K562 (cell line): ENCODE measurements around the gene ZNF691. TPM values are rescaled to one million over a fixed set of nuclear protein-coding genes. Genes with fewer than 3 reads are reported as not detected.

Experiments
- BCOR ChIP-seq: fragments of 450-650 bp; IDR thresholded peaks from 2 replicates; pipeline ENCODE4 v1.6.1; 2016
- CBX5 ChIP-seq: IDR thresholded peaks from 2 replicates; pipeline ENCODE4 v1.6.1; 2014; ENCODE audit warnings: low read depth, borderline replicate concordance
- CCNT2 ChIP-seq: IDR thresholded peaks from 2 replicates; pipeline ENCODE4 v1.6.1; 2011; ENCODE audit warnings: borderline replicate concordance, low read depth, mild to moderate bottlenecking, moderate library complexity, mixed read lengths, low read length; ENCODE audit not compliant: insufficient read length; ENCODE audit errors: extremely low read depth
- DNMT1 ChIP-seq: fragments of 450-650 bp; IDR thresholded peaks from 2 replicates; pipeline ENCODE4 v1.6.1; 2016; ENCODE audit warnings: antibody characterized with exemption, mild to moderate bottlenecking
- ESRRB ChIP-seq: fragments of 250-450 bp; sonication (Bioruptor Pico); IDR thresholded peaks from 2 replicates; pipeline ENCODE4 v1.5.0; 2020; ENCODE audit warnings: mild to moderate bottlenecking, moderate library complexity, borderline replicate concordance
- HDAC1 ChIP-seq, 2 experiments: fragments of 450-650 bp; IDR thresholded peaks; 2 replicates each; pipeline ENCODE4 v1.6.1; 2016 to 2017; ENCODE audit warnings: inconsistent platforms in 1 of 2, mild to moderate bottlenecking in 1 of 2, moderate library complexity in 1 of 2
- IRF2 ChIP-seq: sonication (generic); formaldehyde crosslinking; IDR thresholded peaks from 2 replicates; pipeline ENCODE4 v1.8.1; 2022; ENCODE audit warnings: mild to moderate bottlenecking, missing genetic modification reagents
- JUN ChIP-seq, 2 experiments: sonication (generic) in 1 of 2; formaldehyde crosslinking in 1 of 2; IDR thresholded peaks; 2 replicates each; pipeline versions ENCODE4 v1.6.1 to v1.8.0; 2012 to 2022; ENCODE audit warnings: borderline replicate concordance in 2 of 2, mild to moderate bottlenecking in 2 of 2, improper control_type of control experiment in 1 of 2, low read depth in 1 of 2, low read length in 1 of 2, missing genetic modification reagents in 1 of 2
- MAFG ChIP-seq: fragments of 450-650 bp; conservative IDR thresholded peaks from 2 replicates; pipeline ENCODE4 v1.6.1; 2016; ENCODE audit warnings: missing genetic modification characterization, missing compliant biosample characterization
- MCM3 ChIP-seq: fragments of 450-650 bp; IDR thresholded peaks from 2 replicates; pipeline ENCODE4 v1.6.1; 2016
- MCM5 ChIP-seq: fragments of 450-650 bp; IDR thresholded peaks from 2 replicates; pipeline ENCODE4 v1.6.1; 2016; ENCODE audit warnings: low read depth
- NBN ChIP-seq: fragments of 450-650 bp; IDR thresholded peaks from 2 replicates; pipeline ENCODE4 v1.6.1; 2016; ENCODE audit warnings: low read depth, mild to moderate bottlenecking
- PHTF2 ChIP-seq: fragments of 250-450 bp; sonication (Bioruptor Pico); IDR thresholded peaks from 2 replicates; pipeline ENCODE4 v1.5.0; 2021; ENCODE audit warnings: mild to moderate bottlenecking
- ZC3H8 ChIP-seq: fragments of 450-650 bp; IDR thresholded peaks from 2 replicates; pipeline ENCODE4 v1.6.1; 2017
- ZNF311 ChIP-seq: fragments of 250-450 bp; sonication (Bioruptor Pico); IDR thresholded peaks from 2 replicates; pipeline ENCODE4 v1.4.0; 2020; ENCODE audit warnings: mild to moderate bottlenecking, moderate library complexity
- ZNF347 ChIP-seq: fragments of 450-650 bp; formaldehyde crosslinking; IDR thresholded peaks from 2 replicates; pipeline ENCODE4 v1.4.0; 2020; ENCODE audit warnings: low read depth, mild to moderate bottlenecking, moderate library complexity
- polyA plus RNA-seq, 8 experiments: library from polyadenylated mRNA; depleted of rRNA in 4 of 8; stranded (reverse) in 5 of 8; unstranded in 3 of 8; fragments of >200 nt; fragmentation: Nextera tagmentation in 2 of 8; fragmentation: Illumina TruSeq in 1 of 8; extraction: Ambion mirVana in 2 of 8; extraction: Trizol in 1 of 8; gene quantifications; 2 replicates each; pipeline versions ENCODE4 v1.2.1 to v1.2.3, GENCODE V29; 2011 to 2014; ENCODE audit warnings: inconsistent platforms in 1 of 8, missing spikeins in 1 of 8
- total RNA-seq, 7 experiments: library from RNA; depleted of rRNA in 6 of 7; stranded (reverse); fragments of >200 nt in 6 of 7; fragmentation: Illumina TruSeq in 2 of 7; extraction: Trizol in 2 of 7; gene quantifications; 2 replicates each; pipeline versions ENCODE4 v1.2.1 to v1.2.3, GENCODE V29; 2011 to 2021; ENCODE audit warnings: low replicate concordance in 1 of 7
- TF ChIP-seq, protein P1 (sequence below): fragments of 250-450 bp; sonication (Bioruptor Pico); IDR thresholded peaks from 2 replicates; pipeline ENCODE4 v1.5.0; 2021
- TF ChIP-seq, protein P2 (sequence below), 2 experiments: fragments of 450-650 bp; IDR thresholded peaks; 2 replicates each; pipeline ENCODE4 v1.6.1; 2016; ENCODE audit warnings: mild to moderate bottlenecking in 2 of 2, borderline replicate concordance in 1 of 2, low read depth in 1 of 2, moderate library complexity in 1 of 2
- TF ChIP-seq, protein P3 (sequence below): fragments of 450-650 bp; IDR thresholded peaks from 2 replicates; pipeline ENCODE4 v1.6.1; 2016; ENCODE audit warnings: antibody characterized with exemption

Gene ZNF691
- total and polyA plus RNA-seq, 9 of the 15 experiments (the other 6 are each of a cell fraction or from before 2014, with no cell fraction given), result 10.7 to 30.4 (median 14.8) TPM

DNA sequence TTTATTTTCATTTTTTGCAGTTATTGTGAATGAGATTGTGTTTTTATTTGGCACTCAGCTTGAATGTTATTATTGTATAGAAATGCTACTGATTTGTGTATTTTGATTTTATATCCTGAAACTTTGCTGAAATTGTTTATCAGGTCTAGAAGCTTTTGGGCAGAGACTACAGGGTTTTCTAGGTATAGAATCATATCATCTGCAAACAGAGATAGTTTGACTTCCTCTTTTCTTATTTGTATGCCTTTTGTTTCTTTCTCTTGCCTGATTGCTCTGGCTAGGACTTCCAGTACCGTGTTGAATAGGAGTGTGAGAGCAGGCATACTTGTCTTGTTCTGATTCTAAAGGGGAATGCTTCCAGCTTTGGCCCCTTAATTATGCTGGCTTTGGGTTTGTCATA, 27.3 kb downstream of the ZNF691 start (continued):
- no peak for TF ChIP-seq PHTF2 (CRISPR knock-in tag)
- no peak for TF ChIP-seq ESRRB (CRISPR knock-in tag)
- no peak; the same call in 1 of the 2 replicates for TF ChIP-seq NBN
- no peak for TF ChIP-seq ZNF347 (CRISPR knock-in tag)
- peak in 1 of 2 experiments; percentile 70; a peak in 2 of 4 replicates for TF ChIP-seq HDAC1 (IDR thresholded peaks at IDR 0.05)
- TF ChIP-seq MCM3, result no peak
- no peak for TF ChIP-seq ZNF311 (CRISPR knock-in tag)
- TF ChIP-seq IRF2, result no peak
- TF ChIP-seq, protein P1, sequence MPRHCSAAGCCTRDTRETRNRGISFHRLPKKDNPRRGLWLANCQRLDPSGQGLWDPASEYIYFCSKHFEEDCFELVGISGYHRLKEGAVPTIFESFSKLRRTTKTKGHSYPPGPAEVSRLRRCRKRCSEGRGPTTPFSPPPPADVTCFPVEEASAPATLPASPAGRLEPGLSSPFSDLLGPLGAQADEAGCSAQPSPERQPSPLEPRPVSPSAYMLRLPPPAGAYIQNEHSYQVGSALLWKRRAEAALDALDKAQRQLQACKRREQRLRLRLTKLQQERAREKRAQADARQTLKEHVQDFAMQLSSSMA, result no peak
- TF ChIP-seq ZC3H8, result no peak
- TF ChIP-seq, protein P2, sequence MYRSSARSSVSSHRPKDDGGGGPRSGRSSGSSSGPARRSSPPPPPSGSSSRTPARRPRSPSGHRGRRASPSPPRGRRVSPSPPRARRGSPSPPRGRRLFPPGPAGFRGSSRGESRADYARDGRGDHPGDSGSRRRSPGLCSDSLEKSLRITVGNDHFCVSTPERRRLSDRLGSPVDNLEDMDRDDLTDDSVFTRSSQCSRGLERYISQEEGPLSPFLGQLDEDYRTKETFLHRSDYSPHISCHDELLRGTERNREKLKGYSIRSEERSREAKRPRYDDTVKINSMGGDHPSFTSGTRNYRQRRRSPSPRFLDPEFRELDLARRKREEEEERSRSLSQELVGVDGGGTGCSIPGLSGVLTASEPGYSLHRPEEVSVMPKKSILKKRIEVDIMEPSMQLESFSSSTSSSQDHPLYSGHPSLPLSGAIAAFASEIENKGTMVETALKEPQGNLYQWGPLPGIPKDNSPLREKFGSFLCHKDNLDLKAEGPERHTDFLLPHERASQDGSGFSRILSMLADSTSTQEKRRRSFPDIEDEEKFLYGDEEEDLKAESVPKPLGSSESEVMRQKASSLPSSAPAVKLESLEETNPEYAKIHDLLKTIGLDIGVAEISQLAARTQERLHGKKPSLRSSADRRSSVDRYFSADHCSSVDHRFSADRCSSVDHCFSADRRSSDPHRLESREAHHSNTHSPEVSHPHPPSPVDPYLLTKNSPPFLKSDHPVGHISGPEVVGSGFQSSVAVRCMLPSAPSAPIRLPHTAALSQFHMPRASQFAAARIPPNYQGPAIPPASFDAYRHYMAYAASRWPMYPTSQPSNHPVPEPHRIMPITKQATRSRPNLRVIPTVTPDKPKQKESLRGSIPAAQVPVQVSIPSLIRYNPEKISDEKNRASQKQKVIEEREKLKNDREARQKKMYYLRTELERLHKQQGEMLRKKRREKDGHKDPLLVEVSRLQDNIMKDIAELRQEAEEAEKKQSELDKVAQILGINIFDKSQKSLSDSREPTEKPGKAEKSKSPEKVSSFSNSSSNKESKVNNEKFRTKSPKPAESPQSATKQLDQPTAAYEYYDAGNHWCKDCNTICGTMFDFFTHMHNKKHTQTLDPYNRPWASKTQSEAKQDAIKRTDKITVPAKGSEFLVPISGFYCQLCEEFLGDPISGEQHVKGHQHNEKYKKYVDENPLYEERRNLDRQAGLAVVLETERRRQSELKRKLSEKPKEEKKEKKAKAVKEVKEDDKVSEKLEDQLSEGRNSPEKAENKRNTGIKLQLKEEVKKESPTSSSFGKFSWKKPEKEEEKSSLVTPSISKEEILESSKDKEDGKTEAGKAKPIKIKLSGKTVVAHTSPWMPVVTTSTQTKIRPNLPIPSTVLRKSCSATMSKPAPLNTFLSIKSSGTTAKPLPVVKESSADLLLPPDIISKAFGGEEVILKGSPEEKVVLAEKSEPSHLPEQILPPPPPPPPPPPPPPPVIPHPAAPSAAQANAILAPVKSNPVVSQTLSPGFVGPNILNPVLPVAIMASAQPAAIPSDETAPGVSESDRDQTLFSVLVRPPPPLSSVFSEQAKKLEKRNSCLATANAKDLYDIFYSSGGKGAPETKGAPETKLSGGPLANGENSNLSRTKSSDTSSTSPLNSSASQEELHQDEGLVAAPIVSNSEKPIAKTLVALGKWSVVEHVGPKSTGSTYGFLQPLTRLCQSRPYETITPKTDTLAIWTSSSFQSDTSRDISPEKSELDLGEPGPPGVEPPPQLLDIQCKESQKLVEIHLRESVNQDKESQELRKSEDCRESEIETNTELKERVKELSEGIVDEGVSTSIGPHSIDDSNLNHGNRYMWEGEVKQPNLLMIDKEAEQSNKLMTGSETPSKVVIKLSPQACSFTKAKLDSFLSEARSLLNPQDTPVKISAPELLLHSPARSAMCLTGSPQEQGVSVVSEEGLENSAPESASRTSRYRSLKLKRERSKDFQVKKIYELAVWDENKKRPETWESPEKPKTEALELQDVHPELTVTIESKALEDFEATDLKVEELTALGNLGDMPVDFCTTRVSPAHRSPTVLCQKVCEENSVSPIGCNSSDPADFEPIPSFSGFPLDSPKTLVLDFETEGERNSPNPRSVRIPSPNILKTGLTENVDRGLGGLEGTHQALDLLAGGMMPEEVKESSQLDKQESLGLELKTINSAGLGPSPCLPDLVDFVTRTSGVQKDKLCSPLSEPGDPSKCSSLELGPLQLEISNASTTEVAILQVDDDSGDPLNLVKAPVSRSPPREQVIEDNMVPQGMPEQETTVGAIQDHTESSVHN (IDR thresholded peaks at IDR 0.05; ENCODE audit: borderline replicate concordance in 1 of 2, low read depth in 1 of 2), result no peak
- no peak for TF ChIP-seq CBX5
- TF ChIP-seq JUN (IDR thresholded peaks at IDR 0.05; ENCODE audit: borderline replicate concordance, low read depth, low read length), result no peak
- TF ChIP-seq JUN (CRISPR knock-in tag; IDR thresholded peaks at IDR 0.05; ENCODE audit: borderline replicate concordance), result no peak
- no peak for TF ChIP-seq DNMT1
- peak; percentile 15 for TF ChIP-seq CCNT2
- TF ChIP-seq MCM5, result no peak
- no peak for TF ChIP-seq MAFG
- TF ChIP-seq BCOR, result no peak
- TF ChIP-seq, protein P3, sequence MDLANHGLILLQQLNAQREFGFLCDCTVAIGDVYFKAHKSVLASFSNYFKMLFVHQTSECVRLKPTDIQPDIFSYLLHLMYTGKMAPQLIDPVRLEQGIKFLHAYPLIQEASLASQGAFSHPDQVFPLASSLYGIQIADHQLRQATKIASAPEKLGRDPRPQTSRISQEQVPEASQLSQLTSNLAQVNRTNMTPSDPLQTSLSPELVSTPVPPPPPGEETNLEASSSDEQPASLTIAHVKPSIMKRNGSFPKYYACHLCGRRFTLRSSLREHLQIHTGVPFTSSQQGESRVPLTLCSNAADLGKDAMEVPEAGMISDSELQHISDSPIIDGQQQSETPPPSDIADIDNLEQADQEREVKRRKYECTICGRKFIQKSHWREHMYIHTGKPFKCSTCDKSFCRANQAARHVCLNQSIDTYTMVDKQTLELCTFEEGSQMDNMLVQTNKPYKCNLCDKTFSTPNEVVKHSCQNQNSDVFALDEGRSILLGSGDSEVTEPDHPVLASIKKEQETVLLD, result no peak
